ENCODE measurements around the gene MICB.

The MICB gene

DNA sequence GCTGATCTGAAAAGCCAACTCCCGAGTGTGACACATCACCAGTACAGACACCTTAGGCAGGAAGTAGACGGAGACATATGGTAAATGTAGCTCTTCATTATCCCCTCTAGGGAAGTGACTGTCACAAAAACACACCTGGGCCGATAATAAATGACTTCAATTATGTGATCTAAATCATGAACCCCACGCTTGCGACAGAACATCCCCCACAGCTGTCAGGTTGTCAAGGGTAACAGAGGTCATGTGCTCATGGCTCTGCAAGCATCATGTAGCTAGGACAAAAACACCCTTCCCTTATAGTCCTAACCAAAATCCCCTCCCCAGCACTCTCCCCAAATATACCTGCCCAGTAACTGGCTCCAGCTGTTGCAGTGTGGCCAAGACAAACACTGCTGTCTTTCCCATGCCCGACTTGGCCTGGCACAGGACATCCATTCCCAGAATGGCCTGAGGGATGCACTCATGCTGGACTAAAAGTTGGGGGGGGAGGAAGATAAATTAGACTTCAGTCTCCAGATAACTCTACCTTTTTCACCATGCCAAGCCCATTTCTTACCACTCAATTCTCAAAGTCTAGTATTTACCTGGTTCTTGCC, 41.0 kb downstream of the MICB start:
- peaks cover 14% of the 10 kb centered on the region for H3K4me1 ChIP-seq (ENCODE audit: control insufficient read depth, insufficient read depth, low read length)
- peaks cover 50% of the 10 kb centered on the region for H3K36me3 ChIP-seq (ENCODE audit: control insufficient read depth, insufficient read depth, low read length)
- no peak overlapping the region for H3K27ac ChIP-seq (ENCODE audit: insufficient read depth, low read depth, low read length, poor library complexity, severe bottlenecking)
- H3K27me3 ChIP-seq (ENCODE audit: control insufficient read depth, insufficient read depth, low read length, poor library complexity, severe bottlenecking) = no peaks in the 10 kb centered on the region
- WGBS, 2 experiments = 91 to 93% methylated on average over 6 of the region's 6 CpGs
- peak overlapping the region; percentile 97 for H3K4me3 ChIP-seq (ENCODE audit: insufficient read depth, low read depth, low read length)
- no peaks in the 10 kb centered on the region for H3K9me3 ChIP-seq (ENCODE audit: control insufficient read depth, low read length)

DNA sequence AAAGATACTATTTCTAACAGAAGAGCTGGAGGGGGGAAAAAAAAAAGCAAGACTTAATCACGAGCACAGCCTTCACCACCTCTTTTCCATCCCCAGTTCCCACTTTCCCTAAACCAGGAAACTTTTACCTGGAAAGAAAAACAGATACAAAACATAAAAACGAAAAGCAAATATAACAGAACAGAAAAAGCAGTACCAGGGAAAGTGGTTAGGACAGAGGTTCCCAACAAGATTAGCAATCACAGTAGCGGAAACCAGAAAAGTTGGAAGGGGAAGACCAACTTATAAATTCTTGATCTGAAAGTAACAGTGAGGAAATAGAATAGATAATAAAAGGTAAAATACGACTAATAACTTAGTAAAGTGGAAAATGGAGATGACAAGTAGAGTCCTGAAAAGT, 42.7 kb downstream of the MICB start:
- Histone ChIP-seq H3K4me1 (ENCODE audit: control insufficient read depth, insufficient read depth, low read length) (peaks cover 14% of the 10 kb centered on the region), H3K9me3 (ENCODE audit: control insufficient read depth, low read length) (no peaks in the 10 kb centered on the region), H3K27ac (ENCODE audit: insufficient read depth, low read depth, low read length, poor library complexity, severe bottlenecking) (no peak overlapping the region), H3K27me3 (ENCODE audit: control insufficient read depth, insufficient read depth, low read length, poor library complexity, severe bottlenecking) (no peaks in the 10 kb centered on the region), H3K36me3 (ENCODE audit: control insufficient read depth, insufficient read depth, low read length) (peaks cover 33% of the 10 kb centered on the region), H3K4me3 (ENCODE audit: insufficient read depth, low read depth, low read length) (peak overlapping the region; percentile 97)
- 19 to 20% methylated on average over 3 of the region's 4 CpGs for WGBS, 2 experiments

DNA sequence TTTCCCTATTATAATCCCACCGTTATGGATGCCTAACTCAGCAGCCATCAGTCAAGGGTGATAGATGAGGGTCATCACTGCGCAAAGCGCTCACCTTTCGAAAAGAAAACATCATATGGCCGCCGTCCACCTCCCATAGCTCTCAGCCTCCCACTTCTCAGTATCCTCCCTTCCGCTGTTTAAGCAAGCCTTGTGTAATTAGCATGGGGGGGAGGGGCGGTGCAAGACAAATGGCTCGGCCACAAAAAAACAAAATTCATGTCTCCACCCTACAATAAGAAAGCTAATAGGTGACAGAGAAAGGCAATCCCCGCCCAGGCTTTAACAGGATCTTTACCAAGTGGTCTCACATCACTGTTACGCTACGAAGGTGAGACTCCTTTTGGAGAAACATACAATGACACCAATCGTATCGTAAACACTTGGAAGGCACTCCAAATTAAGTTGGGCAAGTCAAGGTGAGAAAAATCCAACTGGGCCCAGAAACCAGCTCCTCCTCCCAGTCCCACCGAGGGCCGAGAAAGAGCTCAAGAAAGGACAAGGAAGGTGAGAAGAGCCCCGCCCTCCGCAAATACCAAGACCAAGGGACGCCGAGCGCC, 43.2 kb downstream of the MICB start:
- Histone ChIP-seq H3K9me3 (ENCODE audit: control insufficient read depth, low read length) (no peaks in the 10 kb centered on the region), H3K36me3 (ENCODE audit: control insufficient read depth, insufficient read depth, low read length) (peaks cover 28% of the 10 kb centered on the region), H3K27me3 (ENCODE audit: control insufficient read depth, insufficient read depth, low read length, poor library complexity, severe bottlenecking) (no peaks in the 10 kb centered on the region), H3K27ac (ENCODE audit: insufficient read depth, low read depth, low read length, poor library complexity, severe bottlenecking) (peak overlapping the region; percentile 100), H3K4me3 (ENCODE audit: insufficient read depth, low read depth, low read length) (peak overlapping the region; percentile 97), H3K4me1 (ENCODE audit: control insufficient read depth, insufficient read depth, low read length) (peaks cover 19% of the 10 kb centered on the region)
- 0 to 1% methylated on average over 21 of the region's 21 CpGs for WGBS, 2 experiments

DNA sequence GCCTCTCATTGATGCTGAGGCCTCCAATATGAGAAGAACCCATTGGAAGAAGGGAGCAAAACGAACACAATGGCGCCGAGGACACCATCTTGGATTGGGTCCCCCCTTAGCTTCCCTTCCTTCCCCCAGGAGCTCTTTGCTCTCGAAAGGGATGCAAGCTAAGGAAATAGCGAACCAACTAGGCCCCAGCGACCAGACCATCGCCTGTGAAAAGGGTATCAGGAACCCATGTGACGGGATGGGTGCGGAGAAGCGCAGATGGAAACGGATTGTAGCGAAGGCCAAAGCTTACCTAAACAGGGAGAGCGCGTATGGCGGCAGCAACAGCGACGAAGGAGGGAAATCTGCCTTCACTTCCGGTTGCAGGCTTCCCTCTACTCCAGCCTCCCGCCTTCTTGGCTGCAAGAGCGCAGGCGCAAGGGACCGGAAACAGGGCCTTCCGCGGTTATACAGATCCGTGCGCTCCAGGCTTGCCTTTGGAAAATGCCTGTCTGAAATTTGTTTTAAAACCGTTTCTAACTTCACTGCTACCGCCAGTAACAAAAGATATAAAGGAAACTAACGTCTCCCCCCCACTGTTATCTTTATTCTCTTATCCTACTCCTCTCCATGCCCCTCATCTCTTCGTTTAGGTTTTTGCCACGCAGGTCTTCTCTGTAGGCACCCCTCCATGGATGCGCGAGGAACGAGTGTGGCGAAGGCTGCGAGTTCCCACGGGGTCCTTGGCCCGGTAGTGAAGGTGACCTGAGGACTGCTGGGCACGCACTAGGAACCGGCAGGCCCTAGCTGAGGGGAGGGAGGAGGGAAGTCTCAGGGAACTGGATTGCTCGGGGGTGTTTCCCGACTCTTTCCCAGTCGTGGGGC, 43.9 kb downstream of the MICB start, which contains the start of gene DDX39B:
TSS of gene DDX39B (minus strand) at position 346 of the 864 bp plus-strand sequence. CDS start 1,471 bp downstream, outside the sequence.
- Histone ChIP-seq H3K27me3 (ENCODE audit: control insufficient read depth, insufficient read depth, low read length, poor library complexity, severe bottlenecking) (no peaks in the 10 kb centered on the region), H3K4me1 (ENCODE audit: control insufficient read depth, insufficient read depth, low read length) (peaks cover 19% of the 10 kb centered on the region), H3K4me3 (ENCODE audit: insufficient read depth, low read depth, low read length) (peak within 1 kb of the TSS; percentile 97), H3K36me3 (ENCODE audit: control insufficient read depth, insufficient read depth, low read length) (peaks cover 22% of the 10 kb centered on the region), H3K9me3 (ENCODE audit: control insufficient read depth, low read length) (no peaks in the 10 kb centered on the region), H3K27ac (ENCODE audit: insufficient read depth, low read depth, low read length, poor library complexity, severe bottlenecking) (peak within 1 kb of the TSS; percentile 100)
- WGBS, 2 experiments = 0% methylated on average over 43 of the region's 43 CpGs

DNA sequence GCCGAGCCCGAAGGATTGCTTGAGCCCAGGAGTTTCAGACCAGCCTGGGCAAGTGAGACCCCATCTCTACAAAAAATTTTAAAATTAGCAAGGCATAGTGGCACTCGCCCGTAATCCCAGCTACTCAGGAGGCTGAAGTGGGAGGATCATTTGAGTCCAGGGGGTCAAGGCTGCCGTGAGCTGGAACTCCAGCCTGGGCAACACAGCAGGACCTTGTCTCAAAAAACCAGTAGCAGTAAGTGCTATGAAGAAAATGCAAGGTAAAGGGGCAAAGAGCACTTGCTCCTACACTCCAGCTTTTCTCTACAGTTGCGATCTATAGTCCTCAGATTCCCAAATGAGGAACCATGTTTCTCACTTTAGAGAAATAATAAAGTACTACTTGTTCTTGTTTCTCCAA, 45.7 kb downstream of the MICB start:
- Histone ChIP-seq H3K27ac (ENCODE audit: insufficient read depth, low read depth, low read length, poor library complexity, severe bottlenecking) (no peak overlapping the region), H3K27me3 (ENCODE audit: control insufficient read depth, insufficient read depth, low read length, poor library complexity, severe bottlenecking) (no peaks in the 10 kb centered on the region), H3K4me1 (ENCODE audit: control insufficient read depth, insufficient read depth, low read length) (peaks cover 25% of the 10 kb centered on the region), H3K36me3 (ENCODE audit: control insufficient read depth, insufficient read depth, low read length) (peaks cover 13% of the 10 kb centered on the region), H3K9me3 (ENCODE audit: control insufficient read depth, low read length) (no peaks in the 10 kb centered on the region), H3K4me3 (ENCODE audit: insufficient read depth, low read depth, low read length) (no peak overlapping the region)
- WGBS, 2 experiments = 89 to 96% methylated on average over 5 to 6 of the region's 6 CpGs

DNA sequence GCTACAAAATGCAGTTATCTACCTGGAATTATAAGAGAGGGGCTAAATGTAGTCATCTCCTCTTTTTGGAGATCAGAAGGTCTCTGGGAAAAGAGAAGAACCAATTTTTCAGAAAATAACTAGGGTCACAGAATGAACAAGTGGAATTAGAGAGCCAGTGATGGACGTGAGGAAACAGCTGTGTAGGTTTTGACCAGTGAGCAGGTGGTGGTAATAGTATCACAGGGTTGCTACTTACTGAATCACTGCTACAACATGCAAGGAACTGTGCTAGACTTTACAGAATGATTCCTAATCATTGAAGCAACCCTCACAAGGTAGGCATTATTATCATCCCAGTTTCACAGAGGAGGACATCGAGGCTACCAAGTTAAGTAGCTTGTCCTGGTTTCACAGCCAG, 46.7 kb downstream of the MICB start:
- no peaks in the 10 kb centered on the region for H3K9me3 ChIP-seq (ENCODE audit: control insufficient read depth, low read length)
- 88 to 96% methylated on average over 2 of the region's 2 CpGs for WGBS, 2 experiments
- H3K4me3 ChIP-seq (ENCODE audit: insufficient read depth, low read depth, low read length) = no peak overlapping the region
- H3K27me3 ChIP-seq (ENCODE audit: control insufficient read depth, insufficient read depth, low read length, poor library complexity, severe bottlenecking) = no peaks in the 10 kb centered on the region
- H3K4me1 ChIP-seq (ENCODE audit: control insufficient read depth, insufficient read depth, low read length) = peaks cover 18% of the 10 kb centered on the region
- no peak overlapping the region for H3K27ac ChIP-seq (ENCODE audit: insufficient read depth, low read depth, low read length, poor library complexity, severe bottlenecking)
- peaks cover 3% of the 10 kb centered on the region for H3K36me3 ChIP-seq (ENCODE audit: control insufficient read depth, insufficient read depth, low read length)

DNA sequence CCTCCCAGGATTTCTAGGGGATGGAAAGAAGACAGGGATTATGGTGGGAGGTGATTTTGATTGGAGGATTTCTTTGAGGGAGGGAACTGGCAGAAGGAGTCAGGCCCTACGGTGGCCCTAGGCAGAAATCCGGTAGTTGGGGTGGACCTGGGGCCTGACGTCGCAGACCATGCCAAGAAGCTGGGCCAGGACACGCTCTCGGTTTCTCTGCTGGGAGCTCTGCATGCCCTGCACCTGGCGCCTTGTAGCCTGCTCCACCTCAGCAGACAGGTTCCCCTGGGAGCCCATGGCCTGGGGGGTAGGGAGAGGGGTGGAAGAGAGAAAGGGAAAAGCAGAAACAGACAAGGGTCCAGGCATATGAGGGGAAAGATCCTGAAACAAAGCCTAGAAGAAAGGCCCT, 47.3 kb downstream of the MICB start:
- Histone ChIP-seq H3K27ac (ENCODE audit: insufficient read depth, low read depth, low read length, poor library complexity, severe bottlenecking) (no peak overlapping the region), H3K27me3 (ENCODE audit: control insufficient read depth, insufficient read depth, low read length, poor library complexity, severe bottlenecking) (no peaks in the 10 kb centered on the region), H3K9me3 (ENCODE audit: control insufficient read depth, low read length) (no peaks in the 10 kb centered on the region), H3K4me3 (ENCODE audit: insufficient read depth, low read depth, low read length) (no peak overlapping the region), H3K4me1 (ENCODE audit: control insufficient read depth, insufficient read depth, low read length) (peaks cover 11% of the 10 kb centered on the region), H3K36me3 (ENCODE audit: control insufficient read depth, insufficient read depth, low read length) (no peaks in the 10 kb centered on the region)
- 84 to 87% methylated on average over 7 of the region's 7 CpGs for WGBS, 2 experiments

DNA sequence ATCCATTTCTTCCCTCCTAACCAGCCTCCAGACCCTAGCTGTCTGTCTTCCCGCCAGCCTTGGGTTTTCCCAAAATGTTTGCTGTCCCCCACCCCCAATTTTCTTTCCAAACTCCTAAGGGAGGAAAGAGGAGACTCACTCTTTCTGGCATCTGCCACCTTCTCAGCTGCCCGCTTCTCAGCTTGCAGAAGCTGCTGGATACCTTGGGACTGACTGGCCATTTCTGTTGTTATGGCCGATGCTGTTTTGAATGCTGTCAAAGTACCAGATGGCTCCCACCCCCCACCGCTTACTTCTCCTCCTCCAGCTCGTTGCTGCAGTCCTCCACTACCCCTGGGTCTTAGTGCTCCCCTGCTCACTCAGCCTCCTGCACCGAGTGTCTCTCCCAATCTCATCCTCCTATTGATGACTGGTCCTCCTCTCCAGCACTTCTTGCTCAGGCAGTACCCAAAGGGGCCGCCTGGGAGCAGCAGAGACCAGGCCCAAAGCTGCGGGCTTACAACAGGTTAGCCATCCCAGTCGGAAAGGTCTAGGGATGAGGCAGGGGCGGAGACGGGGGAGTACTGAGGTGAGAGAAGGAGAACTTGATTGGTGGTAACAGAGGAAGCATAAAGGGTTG, 48.5 kb downstream of the MICB start, which contains the start of gene ATP6V1G2:
TSS of gene ATP6V1G2 (minus strand) at position 270 of the 619 bp plus-strand sequence. CDS start at position 221, 49 bp downstream.
- H3K4me1 ChIP-seq (ENCODE audit: control insufficient read depth, insufficient read depth, low read length) = peaks cover 10% of the 10 kb centered on the region
- peak within 1 kb of the TSS; percentile 54 for H3K4me3 ChIP-seq (ENCODE audit: insufficient read depth, low read depth, low read length)
- H3K9me3 ChIP-seq (ENCODE audit: control insufficient read depth, low read length) = no peaks in the 10 kb centered on the region
- WGBS, 2 experiments = 2% methylated on average over 11 of the region's 11 CpGs
- H3K36me3 ChIP-seq (ENCODE audit: control insufficient read depth, insufficient read depth, low read length) = no peaks in the 10 kb centered on the region
- H3K27me3 ChIP-seq (ENCODE audit: control insufficient read depth, insufficient read depth, low read length, poor library complexity, severe bottlenecking) = no peaks in the 10 kb centered on the region
- peak within 1 kb of the TSS; percentile 58 for H3K27ac ChIP-seq (ENCODE audit: insufficient read depth, low read depth, low read length, poor library complexity, severe bottlenecking)

DNA sequence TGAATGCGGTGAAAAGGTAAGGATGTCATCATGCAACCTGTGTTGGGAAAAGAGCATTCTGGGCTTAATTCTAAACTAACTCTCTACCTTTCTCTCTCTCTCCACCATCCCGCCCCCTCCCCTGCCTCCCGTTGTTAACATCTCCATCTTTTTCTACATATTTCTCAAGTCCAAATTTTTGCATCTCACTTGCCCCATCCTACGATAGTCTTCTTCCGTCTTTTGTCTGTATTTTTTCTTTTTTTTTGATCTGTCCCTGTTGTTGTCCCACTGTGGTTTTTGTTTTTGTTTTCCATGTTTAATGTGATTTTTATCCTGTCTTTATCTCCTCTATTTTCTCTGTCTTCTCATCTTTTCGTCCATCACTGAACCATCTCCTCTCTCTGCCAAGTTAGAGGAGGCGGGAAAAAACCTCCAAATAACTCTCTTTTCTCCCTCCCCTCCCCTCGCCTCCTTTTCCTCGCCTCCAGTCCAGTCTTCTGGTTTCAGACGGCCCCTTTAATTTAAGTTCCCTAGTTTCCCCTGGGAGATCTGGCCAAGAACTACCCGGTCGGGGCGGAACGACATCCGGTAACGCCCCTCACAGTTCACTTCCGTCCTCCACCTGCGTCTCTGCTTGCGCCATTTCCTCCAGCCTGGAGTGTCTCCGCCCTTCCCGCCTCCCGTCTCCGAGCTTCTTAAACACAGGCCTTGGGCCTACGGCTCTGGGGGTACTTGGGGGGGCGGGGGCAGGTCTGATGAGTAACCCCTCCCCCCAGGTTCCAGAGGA, 49.2 kb downstream of the MICB start, which contains the start of gene NFKBIL1:
TSS of gene NFKBIL1 (plus strand) at position 651 of the 769 bp plus-strand sequence. CDS start at position 738, 87 bp downstream.
- H3K4me3 ChIP-seq (ENCODE audit: insufficient read depth, low read depth, low read length) = peak within 1 kb of the TSS; percentile 54
- peak within 1 kb of the TSS; percentile 58 for H3K27ac ChIP-seq (ENCODE audit: insufficient read depth, low read depth, low read length, poor library complexity, severe bottlenecking)
- no peaks in the 10 kb centered on the region for H3K9me3 ChIP-seq (ENCODE audit: control insufficient read depth, low read length)
- H3K4me1 ChIP-seq (ENCODE audit: control insufficient read depth, insufficient read depth, low read length) = peaks cover 10% of the 10 kb centered on the region
- WGBS, 2 experiments = 0% methylated on average over 25 of the region's 25 CpGs
- no peaks in the 10 kb centered on the region for H3K27me3 ChIP-seq (ENCODE audit: control insufficient read depth, insufficient read depth, low read length, poor library complexity, severe bottlenecking)
- no peaks in the 10 kb centered on the region for H3K36me3 ChIP-seq (ENCODE audit: control insufficient read depth, insufficient read depth, low read length)

All from ectodermal cell (in vitro differentiated cells).